GM23338 (cell line): ENCODE data around the gene CIAO2A. TPM values are rescaled to one million over a fixed set of nuclear protein-coding genes. Genes with fewer than 3 reads are reported as not detected.
"Not testable (repeated sequence)": the region's sequence is repeated elsewhere in the genome, so short reads cannot be mapped to it uniquely, and the experiment has no call there.

Experiments used
- ATAC-seq: fragments of 200-7000 bp; cut with Tn5 transposase; 3 replicates; pipeline ENCODE4 v1.9.1; 2020
- DNase-seq: peaks from one replicate; pipeline ENCODE4 v3.0.0-alpha.2; 2015; ENCODE audit warnings: low spot score
- H2AFZ ChIP-seq: fragments of 200-600 bp; sonication (generic); 2 replicates; pipeline ENCODE4 v1.8.0; 2016; ENCODE audit warnings: antibody characterized with exemption, mild to moderate bottlenecking, moderate library complexity
- H3F3A ChIP-seq: fragments of 200-600 bp; sonication (generic); replicated peaks from 2 replicates; pipeline ENCODE4 v1.8.0; 2017; ENCODE audit warnings: antibody characterized with exemption, mixed run types, low read depth
- H3K27ac ChIP-seq: fragments of 200-600 bp; sonication (generic); 2 replicates; pipeline ENCODE4 v1.6.1; 2016; ENCODE audit warnings: low read depth
- H3K27me3 ChIP-seq: fragments of 200-600 bp; sonication (generic); 2 replicates; pipeline ENCODE4 v1.8.0; 2016; ENCODE audit warnings: mild to moderate bottlenecking, mixed run types, moderate library complexity; ENCODE audit not compliant: insufficient read depth
- H3K36me3 ChIP-seq: fragments of 200-600 bp; sonication (generic); 2 replicates; pipeline ENCODE4 v1.8.0; 2016; ENCODE audit warnings: mild to moderate bottlenecking; ENCODE audit not compliant: insufficient read depth
- H3K4me1 ChIP-seq: fragments of 200-600 bp; sonication (generic); 2 replicates; pipeline ENCODE4 v1.8.0; 2016; ENCODE audit warnings: mild to moderate bottlenecking, moderate library complexity; ENCODE audit not compliant: insufficient read depth
- H3K4me2 ChIP-seq: fragments of 200-600 bp; sonication (generic); 2 replicates; pipeline ENCODE4 v1.7.1; 2017; ENCODE audit warnings: mixed run types
- H3K4me3 ChIP-seq: fragments of 200-600 bp; sonication (generic); 2 replicates; pipeline ENCODE4 v1.6.1; 2016; ENCODE audit warnings: mixed run types
- H3K79me2 ChIP-seq: fragments of 200-600 bp; sonication (generic); replicated peaks from 2 replicates; pipeline ENCODE4 v1.8.0; 2017; ENCODE audit warnings: mild to moderate bottlenecking; ENCODE audit not compliant: insufficient read depth
- H3K9me2 ChIP-seq: fragments of 200-600 bp; sonication (generic); 2 replicates; pipeline ENCODE4 v1.8.0; 2017; ENCODE audit not compliant: insufficient read depth
- H4K20me1 ChIP-seq: fragments of 200-600 bp; sonication (generic); replicated peaks from 2 replicates; pipeline ENCODE4 v1.8.0; 2017; ENCODE audit warnings: mild to moderate bottlenecking; ENCODE audit not compliant: insufficient read depth
- H3K27ac Mint-ChIP-seq: 2 replicates; pipeline ENCODE4 v1.8.0; 2020; ENCODE audit warnings: inconsistent platforms, mild to moderate bottlenecking, moderate library complexity, mixed read lengths
- H3K27me3 Mint-ChIP-seq: 3 replicates; pipeline ENCODE4 v1.8.0; 2022; ENCODE audit warnings: low read depth, mild to moderate bottlenecking, moderate library complexity, mixed read lengths, inconsistent platforms; ENCODE audit not compliant: insufficient read depth, poor library complexity
- H3K36me3 Mint-ChIP-seq: 3 replicates; pipeline ENCODE4 v1.8.0; 2021; ENCODE audit warnings: low read depth, mild to moderate bottlenecking, inconsistent platforms, moderate library complexity, mixed read lengths
- H3K4me1 Mint-ChIP-seq: 3 replicates; pipeline ENCODE4 v1.8.0; 2020; ENCODE audit warnings: mild to moderate bottlenecking, inconsistent platforms, mixed read lengths
- H3K4me3 Mint-ChIP-seq: 3 replicates; pipeline ENCODE4 v1.8.0; 2021; ENCODE audit warnings: moderate library complexity, mild to moderate bottlenecking, inconsistent platforms, mixed read lengths
- H3K9me3 Mint-ChIP-seq: 3 replicates; pipeline ENCODE4 v1.8.0; 2020; ENCODE audit warnings: moderate library complexity, mild to moderate bottlenecking, inconsistent platforms, mixed read lengths
- EZH2 ChIP-seq: fragments of 200-600 bp; sonication (generic); IDR thresholded peaks from one replicate; pipeline ENCODE4 v1.8.0; 2017; ENCODE audit warnings: antibody characterized with exemption, mild to moderate bottlenecking, low read depth; ENCODE audit not compliant: unreplicated experiment
- ZNF114 ChIP-seq: fragments of 250-450 bp; sonication (Bioruptor Pico); IDR thresholded peaks from 2 replicates; pipeline ENCODE4 v1.5.0; 2020; ENCODE audit warnings: mild to moderate bottlenecking, moderate library complexity
- ZNF331 ChIP-seq: fragments of 250-450 bp; sonication (Bioruptor Pico); IDR thresholded peaks from 2 replicates; pipeline ENCODE4 v1.5.0; 2020; ENCODE audit warnings: low read depth, mild to moderate bottlenecking, moderate library complexity
- polyA plus RNA-seq: library from polyadenylated mRNA; unstranded; fragments of >200 nt; fragmentation: Nextera tagmentation; extraction: Ambion mirVana; gene quantifications from 2 replicates; pipeline ENCODE4 v1.2.1, GENCODE V29; 2016
- total RNA-seq: library from RNA; depleted of rRNA; stranded (reverse); fragments of >200 nt; shearing (Covaris generic); gene quantifications from 2 replicates; pipeline ENCODE4 v1.2.3, GENCODE V29; 2014
- TF ChIP-seq, protein P1 (sequence below): fragments of 250-450 bp; sonication (Bioruptor Pico); IDR thresholded peaks from 2 replicates; pipeline ENCODE4 v1.5.0; 2020; ENCODE audit warnings: mild to moderate bottlenecking, moderate library complexity

Gene CIAO2A
- total and polyA plus RNA-seq, 2 experiments from 2014 or later = 132 to 318 TPM

DNA sequence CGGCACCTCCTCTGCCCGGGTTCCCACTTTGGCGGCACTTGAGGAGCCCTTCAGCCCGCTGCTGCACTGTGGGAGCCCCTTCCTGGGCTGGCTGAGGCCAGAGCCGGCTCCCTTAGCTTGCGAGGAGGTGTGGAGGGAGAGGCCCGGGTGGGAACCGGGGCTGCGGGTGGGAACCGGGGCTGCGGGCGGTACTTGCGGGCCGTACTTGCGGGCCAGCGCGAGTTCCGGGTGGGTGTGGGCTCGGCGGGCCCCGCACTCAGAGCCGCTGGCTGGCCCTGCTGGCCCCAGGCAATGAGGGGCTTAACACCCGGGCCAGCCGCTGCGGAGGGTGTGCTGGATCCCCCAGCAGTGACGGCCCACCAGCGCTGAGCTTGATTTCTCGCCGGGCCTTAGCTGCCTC is 32.9 kb downstream of the CIAO2A start:
- Histone ChIP-seq H4K20me1 (no peaks in the 10 kb centered on the region), H3K4me3 (no peak overlapping the region), H3K36me3 (no peaks in the 10 kb centered on the region), H2AFZ (no peak overlapping the region), H3F3A (no peaks in the 10 kb centered on the region), H3K9me2 (no peaks in the 10 kb centered on the region), H3K27me3 (no peaks in the 10 kb centered on the region), H3K4me2 (no peak overlapping the region), H3K79me2 (no peaks in the 10 kb centered on the region), H3K27ac (no peak overlapping the region), H3K4me1 (no peaks in the 10 kb centered on the region)
- TF ChIP-seq EZH2 (no peak), ZNF331 (CRISPR knock-in tag) (no peak), ZNF114 (CRISPR knock-in tag) (no peak)
- TF ChIP-seq, protein P1, sequence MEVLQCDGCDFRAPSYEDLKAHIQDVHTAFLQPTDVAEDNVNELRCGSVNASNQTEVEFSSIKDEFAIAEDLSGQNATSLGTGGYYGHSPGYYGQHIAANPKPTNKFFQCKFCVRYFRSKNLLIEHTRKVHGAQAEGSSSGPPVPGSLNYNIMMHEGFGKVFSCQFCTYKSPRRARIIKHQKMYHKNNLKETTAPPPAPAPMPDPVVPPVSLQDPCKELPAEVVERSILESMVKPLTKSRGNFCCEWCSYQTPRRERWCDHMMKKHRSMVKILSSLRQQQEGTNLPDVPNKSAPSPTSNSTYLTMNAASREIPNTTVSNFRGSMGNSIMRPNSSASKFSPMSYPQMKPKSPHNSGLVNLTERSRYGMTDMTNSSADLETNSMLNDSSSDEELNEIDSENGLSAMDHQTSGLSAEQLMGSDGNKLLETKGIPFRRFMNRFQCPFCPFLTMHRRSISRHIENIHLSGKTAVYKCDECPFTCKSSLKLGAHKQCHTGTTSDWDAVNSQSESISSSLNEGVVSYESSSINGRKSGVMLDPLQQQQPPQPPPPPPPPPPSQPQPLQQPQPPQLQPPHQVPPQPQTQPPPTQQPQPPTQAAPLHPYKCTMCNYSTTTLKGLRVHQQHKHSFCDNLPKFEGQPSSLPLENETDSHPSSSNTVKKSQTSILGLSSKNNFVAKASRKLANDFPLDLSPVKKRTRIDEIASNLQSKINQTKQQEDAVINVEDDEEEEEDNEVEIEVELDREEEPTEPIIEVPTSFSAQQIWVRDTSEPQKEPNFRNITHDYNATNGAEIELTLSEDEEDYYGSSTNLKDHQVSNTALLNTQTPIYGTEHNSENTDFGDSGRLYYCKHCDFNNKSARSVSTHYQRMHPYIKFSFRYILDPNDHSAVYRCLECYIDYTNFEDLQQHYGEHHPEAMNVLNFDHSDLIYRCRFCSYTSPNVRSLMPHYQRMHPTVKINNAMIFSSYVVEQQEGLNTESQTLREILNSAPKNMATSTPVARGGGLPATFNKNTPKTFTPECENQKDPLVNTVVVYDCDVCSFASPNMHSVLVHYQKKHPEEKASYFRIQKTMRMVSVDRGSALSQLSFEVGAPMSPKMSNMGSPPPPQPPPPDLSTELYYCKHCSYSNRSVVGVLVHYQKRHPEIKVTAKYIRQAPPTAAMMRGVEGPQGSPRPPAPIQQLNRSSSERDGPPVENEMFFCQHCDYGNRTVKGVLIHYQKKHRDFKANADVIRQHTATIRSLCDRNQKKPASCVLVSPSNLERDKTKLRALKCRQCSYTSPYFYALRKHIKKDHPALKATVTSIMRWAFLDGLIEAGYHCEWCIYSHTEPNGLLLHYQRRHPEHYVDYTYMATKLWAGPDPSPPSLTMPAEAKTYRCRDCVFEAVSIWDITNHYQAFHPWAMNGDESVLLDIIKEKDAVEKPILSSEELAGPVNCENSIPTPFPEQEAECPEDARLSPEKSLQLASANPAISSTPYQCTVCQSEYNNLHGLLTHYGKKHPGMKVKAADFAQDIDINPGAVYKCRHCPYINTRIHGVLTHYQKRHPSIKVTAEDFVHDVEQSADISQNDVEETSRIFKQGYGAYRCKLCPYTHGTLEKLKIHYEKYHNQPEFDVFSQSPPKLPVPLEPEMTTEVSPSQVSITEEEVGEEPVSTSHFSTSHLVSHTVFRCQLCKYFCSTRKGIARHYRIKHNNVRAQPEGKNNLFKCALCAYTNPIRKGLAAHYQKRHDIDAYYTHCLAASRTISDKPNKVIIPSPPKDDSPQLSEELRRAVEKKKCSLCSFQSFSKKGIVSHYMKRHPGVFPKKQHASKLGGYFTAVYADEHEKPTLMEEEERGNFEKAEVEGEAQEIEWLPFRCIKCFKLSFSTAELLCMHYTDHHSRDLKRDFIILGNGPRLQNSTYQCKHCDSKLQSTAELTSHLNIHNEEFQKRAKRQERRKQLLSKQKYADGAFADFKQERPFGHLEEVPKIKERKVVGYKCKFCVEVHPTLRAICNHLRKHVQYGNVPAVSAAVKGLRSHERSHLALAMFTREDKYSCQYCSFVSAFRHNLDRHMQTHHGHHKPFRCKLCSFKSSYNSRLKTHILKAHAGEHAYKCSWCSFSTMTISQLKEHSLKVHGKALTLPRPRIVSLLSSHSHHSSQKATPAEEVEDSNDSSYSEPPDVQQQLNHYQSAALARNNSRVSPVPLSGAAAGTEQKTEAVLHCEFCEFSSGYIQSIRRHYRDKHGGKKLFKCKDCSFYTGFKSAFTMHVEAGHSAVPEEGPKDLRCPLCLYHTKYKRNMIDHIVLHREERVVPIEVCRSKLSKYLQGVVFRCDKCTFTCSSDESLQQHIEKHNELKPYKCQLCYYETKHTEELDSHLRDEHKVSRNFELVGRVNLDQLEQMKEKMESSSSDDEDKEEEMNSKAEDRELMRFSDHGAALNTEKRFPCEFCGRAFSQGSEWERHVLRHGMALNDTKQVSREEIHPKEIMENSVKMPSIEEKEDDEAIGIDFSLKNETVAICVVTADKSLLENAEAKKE (CRISPR knock-in tag) = no peak
- no peak for DNase-seq
- no peak overlapping the region for H3K4me3 Mint-ChIP-seq
- no peak for ATAC-seq
- H3K4me1 Mint-ChIP-seq = no peaks in the 10 kb centered on the region
- no peak overlapping the region for H3K27ac Mint-ChIP-seq
- H3K9me3 Mint-ChIP-seq = peaks cover 7% of the 10 kb centered on the region; the same call in 2 of the 3 replicates
- no peaks in the 10 kb centered on the region for H3K36me3 Mint-ChIP-seq
- H3K27me3 Mint-ChIP-seq = peaks cover 1% of the 10 kb centered on the region

DNA sequence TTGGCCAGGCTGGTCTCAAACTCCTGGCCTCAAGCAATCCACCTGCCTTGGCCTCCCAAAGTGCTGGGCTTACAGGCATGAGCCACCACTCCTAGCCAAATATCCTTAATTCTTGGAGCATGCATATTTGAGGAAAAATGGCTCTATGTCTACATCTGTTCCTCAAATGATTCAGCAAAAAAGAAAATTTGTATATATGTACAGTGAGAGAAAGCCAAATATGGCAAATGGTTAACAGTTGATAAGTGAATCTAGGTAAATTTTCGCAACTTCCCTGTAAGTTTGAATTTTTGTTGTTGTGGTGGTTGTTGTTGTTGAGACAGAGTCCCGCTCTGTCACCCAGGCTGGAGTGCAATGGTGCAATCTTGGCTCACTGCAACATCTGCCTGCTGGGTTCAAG is 34.5 kb downstream of the CIAO2A start:
- H3K9me2 ChIP-seq, H3K36me3 Mint-ChIP-seq, H3F3A ChIP-seq, H3K27me3 Mint-ChIP-seq, H3K27me3 ChIP-seq, DNase-seq, H4K20me1 ChIP-seq, H3K79me2 ChIP-seq, H3K4me1 Mint-ChIP-seq, H3K36me3 ChIP-seq, H3K4me3 ChIP-seq, H3K27ac ChIP-seq, H3K9me3 Mint-ChIP-seq, ATAC-seq, H3K4me1 ChIP-seq, H3K4me2 ChIP-seq, H3K4me3 Mint-ChIP-seq: not testable (repeated sequence)
- H3K27ac Mint-ChIP-seq = 0 out of 2 replicates have a peak overlapping the region, but pooled peaks have one; percentile 71
- 0 out of 2 replicates have a peak overlapping the region, but pooled peaks have one; percentile 28 for H2AFZ ChIP-seq
